Pulmonary artery endothelial cell (primary cell): Measurements from ENCODE around the gene PIGQ. TPM values are rescaled to one million over a fixed set of nuclear protein-coding genes. Genes with fewer than 3 reads are reported as not detected.
"Not testable (repeated sequence)": the region's sequence is repeated elsewhere in the genome, so short reads cannot be mapped to it uniquely, and the experiment has no call there.

Experiments
- DNase-seq: peaks from one replicate; pipeline ENCODE4 v3.0.0-alpha.2; 2011; ENCODE audit warnings: low read depth, low spot score
- total RNA-seq: library from RNA; depleted of rRNA; stranded (reverse); fragments of >200 nt; gene quantifications from 2 replicates; pipeline ENCODE4 v1.2.3, GENCODE V29; 2014

Gene PIGQ
- total RNA-seq, 1 donor from 2014 or later = 24.1 TPM

DNA sequence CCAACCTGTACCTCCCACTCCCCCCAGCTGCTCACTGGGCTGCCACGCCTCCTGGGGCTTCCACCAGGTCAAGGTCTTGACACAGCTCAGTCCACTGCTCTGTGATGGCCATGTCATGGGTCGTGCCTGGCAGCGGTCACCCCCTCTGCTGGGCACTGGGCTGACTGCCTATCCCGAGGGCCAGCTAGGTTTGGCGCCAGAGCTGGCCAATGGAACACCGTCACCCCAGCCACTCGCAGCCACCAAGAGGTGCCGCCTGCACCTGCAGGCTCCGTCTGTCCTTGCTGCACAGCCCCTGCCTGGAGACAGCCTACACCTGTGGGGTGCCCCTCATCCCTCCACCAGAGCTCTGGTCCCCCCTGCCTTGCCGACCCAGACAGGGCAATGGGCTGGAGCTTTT lies 15.6 kb downstream of the PIGQ start:
- DNase-seq = no peak

DNA sequence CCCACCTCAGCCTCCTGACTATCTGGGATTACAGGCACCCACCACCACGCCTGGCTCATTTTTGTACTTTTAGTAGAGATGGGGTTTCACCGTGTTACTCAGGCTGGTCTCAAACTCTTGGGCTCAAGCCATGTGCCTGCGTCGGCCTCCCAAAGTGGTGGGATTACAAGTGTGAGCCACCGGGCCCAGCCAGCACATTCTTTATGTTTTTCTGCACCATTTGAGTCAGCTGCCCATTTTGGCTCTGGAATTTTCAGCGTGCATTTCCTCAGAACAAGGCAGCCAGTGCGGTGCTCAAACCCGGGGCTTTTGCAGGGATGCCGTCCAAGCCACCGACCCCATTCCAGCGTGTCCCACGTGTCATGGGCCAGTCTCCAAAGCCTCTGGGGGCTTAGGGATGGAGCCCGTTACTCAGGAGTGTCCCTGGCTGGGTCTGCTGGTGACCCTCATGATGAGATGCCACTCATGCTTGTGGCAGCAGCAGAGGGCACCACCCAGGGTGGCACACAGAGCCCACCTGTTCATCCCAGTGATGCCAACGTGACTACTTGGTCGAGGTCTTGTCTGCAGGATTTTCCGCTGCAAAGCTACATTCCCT lies 16.4 kb downstream of the PIGQ start:
- no peak for DNase-seq

DNA sequence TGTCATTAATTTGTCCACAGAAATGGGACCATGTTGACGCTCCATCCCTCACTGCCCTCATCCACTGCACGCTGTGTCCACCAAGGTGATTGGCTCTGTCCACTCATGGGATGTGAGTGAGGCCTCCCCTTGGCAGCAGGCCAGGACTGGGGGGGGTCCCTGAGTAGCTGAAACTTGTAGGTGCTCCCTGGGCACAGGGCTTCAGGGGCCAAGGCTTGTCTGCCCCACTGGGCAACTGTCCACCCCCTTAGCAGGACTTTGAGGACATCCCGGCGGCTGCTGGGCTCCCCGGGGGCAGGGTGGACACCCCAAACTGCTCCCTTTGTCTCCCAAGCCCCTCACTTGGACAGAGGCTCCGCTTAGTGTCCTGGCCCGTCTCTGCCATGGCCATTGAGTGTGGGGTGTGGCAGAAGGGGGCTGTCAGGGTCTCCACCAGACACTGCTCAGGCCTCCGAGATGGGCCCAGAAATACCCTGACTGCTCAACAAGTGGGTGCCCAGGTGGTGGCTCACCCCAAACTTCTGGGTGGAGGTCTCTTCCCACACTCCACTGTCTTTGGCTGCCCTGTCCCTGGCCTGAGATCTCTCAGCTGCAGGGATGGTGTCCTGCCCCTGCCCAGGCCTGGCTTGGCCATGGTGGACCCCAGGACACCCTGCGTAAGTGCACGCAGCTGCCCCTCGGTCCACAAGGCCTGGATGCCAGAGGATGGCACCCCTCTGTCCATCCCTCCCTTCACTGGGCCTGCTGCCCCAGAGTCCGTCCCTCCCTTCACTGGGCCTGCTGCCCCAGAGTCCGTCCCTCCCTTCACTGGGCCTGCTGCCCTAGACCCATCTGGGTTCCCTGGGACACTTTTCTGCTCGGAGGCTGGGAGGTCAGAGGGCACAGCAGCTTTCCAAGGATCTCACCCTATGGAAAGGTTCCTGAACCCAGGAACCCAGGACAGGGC lies 17.1 kb downstream of the PIGQ start:
- DNase-seq = no peak

DNA sequence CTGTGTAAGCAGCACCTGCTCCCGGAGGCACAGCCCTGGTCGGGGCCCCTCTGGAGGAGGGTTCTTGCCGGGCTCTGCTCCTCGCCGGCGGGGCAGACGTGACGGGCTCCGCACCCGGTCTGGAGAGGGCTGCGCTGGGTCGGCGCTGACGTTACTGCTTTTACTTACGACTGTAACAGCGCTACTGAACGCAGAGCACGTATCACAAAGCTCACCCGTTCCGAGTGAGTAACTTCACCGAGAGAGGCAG lies 18.8 kb downstream of the PIGQ start:
- peak; percentile 45 for DNase-seq

DNA sequence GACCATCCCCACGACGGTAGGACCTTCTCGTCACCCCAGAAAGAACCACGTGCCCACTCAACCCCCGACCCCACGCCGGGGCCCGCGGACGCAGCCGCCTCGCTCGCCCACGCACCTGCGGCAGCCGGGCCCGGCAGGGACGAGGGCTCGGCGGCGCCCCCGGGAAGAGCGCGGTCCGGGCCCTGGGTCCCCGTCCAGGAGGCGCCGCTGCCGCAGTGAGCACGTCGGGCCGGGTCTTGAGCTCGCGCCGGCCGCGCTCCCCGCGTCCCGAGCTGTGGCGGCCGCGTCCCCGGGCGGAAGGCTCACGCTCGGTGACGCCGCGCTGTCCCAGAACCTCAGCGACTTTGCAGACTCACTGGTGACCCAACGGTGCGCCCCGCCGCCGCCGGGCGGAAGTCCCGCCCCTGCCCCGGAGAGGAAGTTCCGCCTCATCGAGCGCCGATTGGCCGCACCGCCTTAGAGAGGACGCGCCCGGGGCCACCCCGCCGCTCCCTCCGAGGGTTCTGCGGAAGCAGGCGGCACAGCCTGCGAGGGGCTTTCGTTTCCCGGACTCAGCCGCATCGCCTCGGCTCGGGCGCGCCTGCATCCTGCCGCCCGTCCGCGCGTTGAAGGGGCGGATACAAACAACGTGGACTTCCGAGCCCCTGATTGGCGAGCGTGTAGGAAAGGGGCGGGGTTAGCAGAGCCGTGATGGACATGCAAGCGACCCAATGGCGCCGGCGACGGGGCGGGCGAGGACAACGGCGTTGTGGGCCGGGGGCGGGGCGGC lies 19.3 kb downstream of the PIGQ start:
- DNase-seq = peak; percentile 86

DNA sequence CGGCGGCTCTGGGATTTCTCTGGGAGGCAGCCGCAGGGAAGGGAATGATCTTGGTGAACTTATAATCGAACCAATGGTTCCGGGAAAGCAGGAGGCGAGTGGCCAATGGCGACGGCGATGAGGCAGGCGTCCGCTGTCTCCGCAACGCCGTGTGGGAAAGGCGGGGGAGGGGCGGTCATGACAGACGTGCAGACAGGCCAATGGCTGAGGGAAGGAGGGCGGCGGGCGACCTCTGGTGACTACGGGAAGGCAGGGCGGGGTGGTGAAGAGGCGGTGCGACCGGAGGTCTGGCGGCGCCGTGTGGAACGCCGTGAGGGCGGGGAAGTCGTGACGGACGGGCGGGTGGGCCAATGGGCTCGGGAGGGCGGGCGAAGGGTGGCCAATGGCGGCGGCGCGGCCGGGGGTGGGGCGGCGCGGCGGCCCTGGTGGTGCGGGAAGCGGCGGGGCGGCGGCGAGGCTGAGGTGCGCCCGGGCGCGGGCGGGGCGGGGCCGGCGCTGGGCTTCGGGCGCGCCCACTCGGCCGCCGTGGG lies 20.0 kb downstream of the PIGQ start, which contains the start of gene RAB40C:
RAB40C (plus strand) TSS at position 409 of the 530 bp plus-strand sequence. CDS start 226 bp downstream, outside the sequence.
- DNase-seq = peak; percentile 94

DNA sequence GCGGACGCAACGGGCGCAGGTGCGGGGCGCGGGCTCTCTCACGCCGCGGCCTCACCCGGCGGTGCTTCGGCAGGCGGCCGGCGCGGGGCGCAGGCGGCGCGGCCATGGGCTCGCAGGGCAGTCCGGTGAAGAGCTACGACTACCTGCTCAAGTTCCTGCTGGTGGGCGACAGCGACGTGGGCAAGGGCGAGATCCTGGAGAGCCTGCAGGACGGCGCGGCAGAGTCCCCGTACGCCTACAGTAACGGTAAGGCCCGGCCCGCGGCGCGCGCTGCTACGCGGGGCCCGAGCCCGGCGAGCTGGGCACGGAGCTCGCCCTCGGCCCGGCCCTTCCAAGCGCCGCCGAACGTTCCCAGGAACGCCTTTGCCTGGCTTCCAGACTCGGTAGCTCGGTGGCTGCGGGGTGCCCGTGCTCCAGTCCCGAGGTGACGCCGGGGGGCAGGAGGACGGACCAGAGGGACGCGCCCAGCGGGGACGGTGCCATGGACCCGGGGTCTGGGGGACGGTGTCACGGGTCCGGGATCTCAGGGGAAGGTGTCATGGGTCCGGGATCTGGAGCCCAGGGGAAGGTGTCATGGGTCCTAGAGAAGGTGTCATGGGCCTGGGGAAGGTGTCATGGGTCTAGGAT lies 20.5 kb downstream of the PIGQ start:
- no peak for DNase-seq

DNA sequence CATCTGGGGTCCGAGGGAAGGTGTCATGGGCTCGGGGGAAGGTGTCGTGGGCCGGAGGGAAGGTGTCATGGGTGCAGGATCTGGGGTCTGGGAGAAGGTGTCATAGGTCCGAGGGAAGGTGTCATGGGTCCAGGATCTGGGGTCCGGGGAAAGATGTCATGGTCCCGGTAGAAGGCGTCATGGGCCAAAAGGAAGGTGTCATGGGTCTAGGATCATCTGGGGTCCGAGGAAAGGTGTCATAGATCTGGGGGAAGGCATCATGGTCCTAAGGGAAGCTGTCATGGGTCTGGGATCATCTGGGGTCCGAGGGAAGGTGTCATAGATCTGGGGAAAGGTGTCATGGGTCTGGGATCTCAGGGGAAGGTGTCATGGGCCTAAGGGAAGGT lies 21.0 kb downstream of the PIGQ start:
- DNase-seq = no peak

DNA sequence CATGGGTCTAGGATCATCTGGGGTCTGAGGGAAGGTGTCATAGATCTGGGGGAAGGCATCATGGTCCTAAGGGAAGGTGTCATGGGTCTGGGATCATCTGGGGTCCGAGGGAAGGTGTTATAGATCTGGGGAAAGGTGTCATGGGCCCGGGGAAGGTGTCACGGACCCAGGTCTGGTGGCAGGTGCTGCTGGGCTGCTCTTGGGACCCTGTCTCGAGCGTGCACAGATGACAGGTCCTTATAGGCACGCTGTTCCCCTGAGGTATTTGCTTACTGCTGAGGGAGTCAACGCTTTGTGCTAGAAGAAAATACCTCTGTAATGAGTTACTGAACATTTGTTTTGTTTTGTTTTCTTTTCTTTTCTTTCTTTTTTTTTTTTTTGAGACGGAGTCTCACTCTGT lies 21.5 kb downstream of the PIGQ start:
- DNase-seq = no peak

DNA sequence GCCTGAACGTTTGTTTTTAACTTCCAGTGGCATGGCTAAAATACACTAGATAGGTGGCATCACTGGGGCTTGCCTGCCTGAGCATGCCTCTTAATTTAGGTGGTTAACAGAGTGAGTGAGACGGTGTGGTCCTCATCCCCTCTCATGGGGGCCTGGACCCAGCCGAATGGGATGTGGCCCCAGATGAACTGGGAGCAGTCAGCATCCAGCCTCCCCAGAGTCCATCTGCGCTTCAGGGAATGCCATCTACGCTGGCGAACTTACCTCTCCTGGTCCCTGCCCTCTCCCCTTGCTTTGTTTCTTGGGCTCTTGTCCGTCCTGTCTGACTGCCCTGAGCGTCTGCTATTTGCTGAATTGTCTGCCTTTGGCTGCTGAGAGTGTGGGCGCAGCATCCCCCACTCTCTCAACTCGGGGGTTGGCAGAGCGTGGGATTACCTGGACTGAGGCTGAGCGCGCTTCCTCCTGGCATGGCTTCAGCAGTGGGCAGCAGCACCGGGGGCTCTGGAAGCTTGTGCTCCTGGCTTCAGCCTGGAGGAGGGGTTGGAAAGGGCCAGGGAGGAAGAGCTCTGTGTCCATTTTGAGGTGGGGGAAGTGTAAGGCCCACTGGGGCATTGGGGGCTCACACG lies 22.2 kb downstream of the PIGQ start:
- no peak for DNase-seq

DNA sequence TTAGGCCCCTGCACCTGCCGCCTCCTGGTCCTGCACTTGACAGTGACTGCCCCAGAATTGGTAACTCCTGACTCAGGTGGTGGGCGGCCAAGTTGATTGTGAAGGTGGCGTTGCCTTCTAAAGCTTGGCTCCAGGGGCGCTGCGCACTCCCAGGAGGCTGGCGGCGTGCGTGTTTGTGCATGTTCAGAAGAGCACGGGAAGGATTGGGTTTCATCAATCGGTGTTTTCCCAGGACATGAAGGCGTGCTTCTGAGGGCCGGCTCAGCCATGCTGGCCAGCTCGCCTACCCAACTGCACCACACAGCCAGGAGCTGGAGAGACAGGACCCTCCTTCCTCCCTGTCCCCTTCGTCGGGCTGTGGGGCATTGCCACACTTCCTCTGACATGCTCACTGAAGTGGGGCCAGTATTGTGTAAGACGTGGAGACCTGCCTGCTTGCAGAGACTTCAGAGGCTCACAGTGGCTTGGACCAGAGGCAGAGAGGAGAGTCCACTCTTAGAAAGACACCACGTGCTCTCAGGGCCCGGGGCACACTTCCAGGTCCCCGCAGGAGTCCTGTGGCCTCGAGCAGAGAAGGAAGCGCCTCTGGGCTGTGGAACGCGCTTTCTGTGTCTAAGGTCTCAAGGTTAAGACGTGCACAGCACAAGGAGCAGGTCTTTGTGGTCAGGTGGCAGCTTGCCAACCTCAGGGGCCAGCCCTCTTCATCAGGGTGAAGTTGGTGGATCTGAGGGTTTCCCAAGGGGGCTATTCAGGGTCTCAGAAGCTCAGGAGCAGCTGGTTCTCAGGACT lies 22.9 kb downstream of the PIGQ start:
- DNase-seq = no peak

DNA sequence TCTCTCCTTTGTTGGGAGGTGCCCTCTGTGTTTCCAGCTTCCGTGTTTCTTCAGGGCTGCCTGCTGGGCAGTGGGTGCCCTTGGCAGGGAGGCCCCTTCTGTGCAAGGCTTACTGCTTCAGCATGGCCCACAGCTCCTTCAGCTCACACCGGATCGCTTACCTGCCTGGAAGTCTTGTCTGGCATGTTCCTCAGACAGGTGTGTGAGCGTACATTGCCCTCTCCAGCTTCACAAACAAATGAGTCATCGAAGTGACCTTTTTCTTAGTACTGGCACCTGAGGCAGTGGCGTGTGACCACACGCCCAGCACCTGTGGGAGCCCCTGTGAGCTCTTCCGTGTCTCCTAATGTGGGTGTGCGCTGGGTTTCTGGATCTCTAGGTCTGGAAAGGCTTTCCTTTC lies 23.6 kb downstream of the PIGQ start:
- no peak for DNase-seq

DNA sequence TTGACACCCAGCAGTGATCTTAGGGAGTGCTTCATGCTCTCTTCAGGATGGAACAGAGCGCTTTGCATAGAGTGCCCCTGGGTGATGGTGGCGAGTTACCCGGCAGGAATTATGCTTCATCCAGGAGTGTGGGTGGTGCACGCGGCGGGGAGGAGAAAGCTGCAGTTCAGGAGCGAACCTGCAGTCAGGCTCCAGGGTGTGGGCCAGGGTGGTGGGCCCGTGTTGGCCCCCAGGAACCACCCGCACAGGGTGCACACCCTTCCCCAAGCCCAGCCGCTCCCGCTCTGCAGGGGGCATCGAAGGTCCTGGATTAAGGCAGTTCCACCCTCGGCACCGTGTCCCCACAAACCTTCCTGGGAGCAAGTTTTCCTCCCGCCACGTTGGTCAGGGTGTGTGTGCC lies 24.0 kb downstream of the PIGQ start:
- no peak for DNase-seq

DNA sequence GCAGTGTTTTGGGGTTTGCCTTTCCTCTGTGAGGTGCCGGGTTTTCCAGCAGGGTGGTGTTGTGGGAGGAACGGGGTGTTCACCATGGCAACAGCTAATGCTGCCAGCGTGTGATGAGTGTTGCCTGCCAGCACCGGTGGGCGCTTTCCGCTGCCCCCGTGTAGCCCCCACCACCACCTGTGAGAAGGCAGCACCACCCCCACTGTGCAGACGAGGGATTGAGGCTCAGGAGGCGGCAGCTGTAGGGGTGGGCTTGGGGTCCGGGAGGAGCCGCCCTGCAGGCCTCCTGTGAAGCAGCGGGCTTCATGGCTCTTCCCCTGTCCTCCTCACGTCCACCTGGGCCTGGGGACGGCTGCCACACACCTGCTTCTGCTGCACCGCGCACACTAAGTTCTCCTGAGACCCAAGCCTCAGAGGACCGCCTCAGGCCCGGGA lies 25.3 kb downstream of the PIGQ start:
- no peak for DNase-seq

DNA sequence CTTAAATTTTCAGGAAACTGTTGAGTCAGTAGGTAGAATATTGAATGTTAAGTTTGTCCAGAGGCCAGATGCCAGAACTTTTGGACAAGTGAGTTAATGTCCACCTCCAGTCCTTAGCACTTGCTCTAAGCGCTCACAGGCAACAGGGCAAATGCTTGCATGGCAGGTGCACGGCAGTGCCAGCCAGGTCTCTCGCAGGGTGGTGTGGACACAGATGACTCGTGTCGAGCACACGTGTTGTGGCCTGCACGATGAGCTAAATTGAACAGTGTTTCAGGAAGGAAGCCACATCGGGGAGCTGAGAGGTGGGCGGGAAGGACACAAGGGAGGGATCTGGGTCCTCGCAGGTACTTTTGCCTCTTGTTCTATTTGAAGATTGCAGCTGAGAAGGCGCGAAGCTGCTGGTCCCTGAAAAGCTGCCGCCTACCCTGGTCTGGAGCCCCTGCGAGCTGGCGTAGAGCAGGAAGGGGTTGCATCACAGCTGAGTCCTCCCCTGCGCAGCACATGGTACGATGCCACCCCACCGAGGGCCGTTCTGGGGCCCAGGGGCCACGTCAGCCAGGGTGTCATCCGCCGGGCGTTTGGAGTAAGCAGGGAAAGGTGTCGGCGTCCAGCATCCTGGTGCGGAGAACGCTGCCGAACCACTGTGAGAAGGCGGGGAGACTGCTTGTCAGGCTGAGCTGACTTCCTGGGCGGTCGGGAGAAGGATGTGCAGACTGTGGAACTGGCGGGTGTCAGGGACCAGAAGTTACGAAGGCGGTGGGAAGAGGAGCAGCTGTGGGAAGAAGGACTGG lies 26.4 kb downstream of the PIGQ start:
- no peak for DNase-seq

DNA sequence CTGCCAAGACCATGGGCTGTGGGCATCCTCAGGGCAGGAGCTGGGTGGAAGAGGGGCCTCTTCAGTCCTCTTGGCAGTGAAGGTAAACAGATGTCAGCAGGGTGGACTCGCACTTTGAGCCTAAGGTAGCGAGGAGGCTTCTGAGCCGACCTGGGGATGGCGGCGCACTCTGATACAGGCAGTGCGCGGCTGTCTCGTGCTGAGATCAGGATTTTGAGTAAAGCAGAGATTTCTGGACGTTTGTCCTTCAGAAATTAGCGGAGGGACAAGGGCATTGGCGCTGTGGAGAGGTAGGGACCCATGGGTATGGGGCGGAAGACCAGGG lies 26.9 kb downstream of the PIGQ start:
- DNase-seq = no peak

DNA sequence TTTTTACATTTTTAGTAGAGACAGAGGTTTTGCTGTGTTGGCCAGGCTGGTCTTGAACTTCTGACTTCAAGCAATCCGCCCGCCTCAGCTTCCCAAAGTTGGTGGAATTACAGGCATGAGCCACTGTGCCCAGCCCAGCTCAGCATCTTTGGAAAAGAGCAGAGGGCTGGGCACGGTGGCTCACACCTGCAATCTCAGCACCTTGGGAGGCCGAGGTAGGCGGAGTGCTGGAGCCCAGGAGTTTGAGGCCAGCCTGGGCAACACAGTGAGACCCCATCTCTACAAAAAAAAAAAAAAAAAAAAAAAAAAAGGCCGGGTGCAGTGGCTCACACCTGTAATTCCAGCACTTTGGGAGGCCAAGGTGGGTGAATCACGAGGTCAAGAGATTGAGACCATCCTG lies 27.9 kb downstream of the PIGQ start:
- DNase-seq = not testable (repeated sequence)

DNA sequence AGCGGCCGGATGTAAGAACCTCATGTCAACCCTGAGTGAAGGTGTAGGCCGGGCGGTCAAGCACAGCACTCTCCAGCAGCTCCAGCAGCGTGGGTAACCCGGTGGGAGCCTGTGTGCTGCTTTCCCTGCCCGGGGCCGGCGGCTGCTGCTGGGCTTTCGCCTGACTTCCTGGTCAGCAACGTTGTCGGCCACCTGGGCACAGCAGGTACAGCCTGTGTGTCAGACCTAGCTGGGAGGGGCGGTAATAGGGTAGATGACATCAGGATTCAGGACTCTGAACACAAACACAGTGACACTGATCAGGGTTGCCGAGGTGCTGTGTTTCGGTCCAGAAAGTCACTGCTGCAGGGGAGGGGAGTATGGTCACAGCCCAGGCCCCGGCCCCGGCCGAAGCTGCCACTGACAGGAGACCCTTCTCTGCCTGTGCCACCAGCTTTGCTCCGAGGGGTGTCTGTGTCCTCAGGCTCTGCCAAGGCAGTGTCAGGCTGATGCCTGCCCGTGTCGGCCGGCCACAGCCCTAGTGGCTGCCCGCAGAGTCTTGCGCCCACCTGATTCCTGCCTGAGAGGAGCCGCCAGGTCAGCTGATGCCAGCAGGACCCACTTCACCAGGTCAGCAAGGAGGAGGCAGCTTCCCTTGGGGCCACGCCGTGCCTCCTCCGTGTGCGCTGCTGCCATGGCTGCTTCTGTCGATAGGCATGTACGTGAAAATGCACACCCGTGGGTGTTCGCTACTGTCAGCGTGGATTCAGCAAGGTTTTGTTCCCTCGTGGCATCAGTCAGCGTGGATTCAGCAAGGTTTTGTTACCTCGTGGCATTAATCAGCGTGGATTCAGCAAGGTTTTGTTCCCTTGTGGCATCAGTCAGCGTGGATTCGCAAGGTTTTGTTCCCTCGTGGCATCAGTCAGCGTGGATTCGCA lies 29.3 kb downstream of the PIGQ start:
- DNase-seq = no peak

DNA sequence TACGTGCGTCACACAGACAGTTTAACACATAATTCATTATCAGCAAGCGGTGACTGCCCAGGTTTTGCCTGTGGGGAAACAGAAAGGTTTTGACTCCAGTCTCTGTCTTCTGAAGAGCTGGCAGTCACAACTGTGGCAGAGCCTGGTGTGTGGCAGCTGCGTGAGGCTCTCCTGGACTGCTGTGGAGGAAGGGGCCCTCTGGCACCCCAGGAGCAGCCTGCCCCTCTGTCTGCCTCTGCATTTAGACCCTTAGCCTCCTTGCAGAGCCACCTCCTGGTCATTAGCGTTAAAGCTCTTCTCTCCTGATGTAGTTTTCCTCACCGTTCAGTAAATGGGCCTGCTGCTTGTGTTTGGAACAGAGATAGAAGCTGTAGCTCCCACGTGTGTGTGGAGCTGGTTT lies 31.0 kb downstream of the PIGQ start:
- DNase-seq = no peak
